Retinal pigment epithelial cell (primary cell): ENCODE data around the gene RRP8.

Source experiments
- DNase-seq: peaks from one replicate; pipeline ENCODE4 v3.0.0-alpha.2; 2010; ENCODE audit warnings: low read depth
- H3K4me3 ChIP-seq: 2 replicates; pipeline ENCODE4 v1.5.1; 2011; ENCODE audit warnings: mild to moderate bottlenecking, low read length, control low read depth, moderate library complexity
- CTCF ChIP-seq: conservative IDR thresholded peaks from 2 replicates; pipeline ENCODE4 v1.5.1; 2011; ENCODE audit warnings: low read depth, low read length, control low read depth, inconsistent platforms

RRP8 gene

GRCh38 chr11:6611092-6611962, 7.9 kb upstream of the RRP8 start:
- peak overlapping the region; percentile 76 for H3K4me3 ChIP-seq
- no peak for DNase-seq
- no peak for TF ChIP-seq CTCF

- TF ChIP-seq CTCF, result no peak
- H3K4me3 ChIP-seq, result peak overlapping the region; percentile 76
- DNase-seq, result no peak
Observed at GRCh38 chr11:6610591-6610990, 7.2 kb upstream of the RRP8 start.

DNA sequence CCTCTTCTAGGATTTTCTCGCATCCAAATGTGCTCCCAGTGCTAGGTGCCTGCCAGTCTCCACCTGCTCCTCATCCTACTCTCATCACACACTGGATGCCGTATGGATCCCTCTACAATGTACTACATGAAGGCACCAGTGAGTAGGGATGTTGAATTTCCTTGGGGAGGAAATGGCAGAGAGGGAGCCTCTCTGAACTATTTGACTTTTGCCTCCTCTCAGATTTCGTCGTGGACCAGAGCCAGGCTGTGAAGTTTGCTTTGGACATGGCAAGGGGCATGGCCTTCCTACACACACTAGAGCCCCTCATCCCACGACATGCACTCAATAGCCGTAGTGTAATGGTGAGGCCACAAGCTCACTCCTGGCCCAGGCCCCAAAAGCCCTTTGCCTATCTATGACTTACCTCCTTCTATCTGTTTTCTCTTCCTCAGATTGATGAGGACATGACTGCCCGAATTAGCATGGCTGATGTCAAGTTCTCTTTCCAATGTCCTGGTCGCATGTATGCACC, 6.1 kb upstream of the RRP8 start:
- TF ChIP-seq CTCF, result no peak
- DNase-seq, result no peak
- H3K4me3 ChIP-seq, result no peak overlapping the region

GRCh38 chr11:6608726-6609501, 5.5 kb upstream of the RRP8 start:
- DNase-seq, result no peak
- H3K4me3 ChIP-seq, result no peak overlapping the region
- TF ChIP-seq CTCF, result no peak

GRCh38 chr11:6608011-6608410, 4.6 kb upstream of the RRP8 start:
- no peak for TF ChIP-seq CTCF
- H3K4me3 ChIP-seq, result no peak overlapping the region
- no peak for DNase-seq

GRCh38 chr11:6607190-6607795, 3.9 kb upstream of the RRP8 start:
- H3K4me3 ChIP-seq, result no peak overlapping the region
- TF ChIP-seq CTCF, result no peak
- no peak for DNase-seq
